Skeletal muscle satellite cell (primary cell): ENCODE results near the gene SFPQ.

Experiments
- H3K27me3 ChIP-seq: 2 replicates; pipeline ENCODE4 v1.7.0; 2013; ENCODE audit warnings: low read length; ENCODE audit not compliant: control insufficient read depth, insufficient read depth
- H3K36me3 ChIP-seq: 2 replicates; pipeline ENCODE4 v1.7.0; 2013; ENCODE audit warnings: mild to moderate bottlenecking, control low read depth, low read length; ENCODE audit not compliant: insufficient read depth
- H3K4me1 ChIP-seq: 2 replicates; pipeline ENCODE4 v1.7.0; 2013; ENCODE audit warnings: low read length; ENCODE audit not compliant: control insufficient read depth, insufficient read depth
- H3K4me2 ChIP-seq: 2 replicates; pipeline ENCODE4 v1.7.0; 2013; ENCODE audit warnings: mild to moderate bottlenecking, low read length
- H3K4me3 ChIP-seq: 2 replicates; pipeline ENCODE4 v1.7.0; 2013; ENCODE audit warnings: low read length
- H3K9ac ChIP-seq: 2 replicates; pipeline ENCODE4 v1.7.0; 2013; ENCODE audit warnings: mild to moderate bottlenecking, low read depth, low read length, moderate library complexity
- H3K9me3 ChIP-seq: replicated peaks from 2 replicates; pipeline ENCODE4 v1.7.0; 2013; ENCODE audit warnings: mild to moderate bottlenecking, control low read depth, low read length

Gene SFPQ

DNA sequence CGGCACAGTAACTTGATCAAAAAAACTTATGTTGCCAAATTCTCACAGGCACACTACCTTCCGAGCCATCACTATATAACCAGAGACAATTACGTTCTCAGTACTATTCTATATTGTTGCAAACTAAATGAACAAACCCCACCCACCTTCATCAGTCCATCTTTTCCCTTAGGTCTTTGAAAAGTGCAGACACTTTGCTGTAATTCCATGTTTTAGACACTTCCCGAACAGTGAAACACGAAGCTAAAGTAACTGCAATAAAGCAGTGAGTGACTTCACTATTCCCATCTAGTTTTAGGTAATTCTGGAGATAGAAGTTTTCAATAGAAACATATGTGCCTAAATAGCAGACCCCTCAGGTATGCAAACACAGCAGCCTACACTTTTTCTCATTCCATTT is 7.7 kb downstream of the SFPQ start:
- Histone ChIP-seq H3K9me3 (no peaks in the 10 kb centered on the region), H3K27me3 (no peaks in the 10 kb centered on the region), H3K36me3 (peaks cover 97% of the 10 kb centered on the region), H3K4me1 (peaks cover 33% of the 10 kb centered on the region), H3K4me3 (no peak overlapping the region), H3K4me2 (no peak overlapping the region), H3K9ac (no peak overlapping the region)

DNA sequence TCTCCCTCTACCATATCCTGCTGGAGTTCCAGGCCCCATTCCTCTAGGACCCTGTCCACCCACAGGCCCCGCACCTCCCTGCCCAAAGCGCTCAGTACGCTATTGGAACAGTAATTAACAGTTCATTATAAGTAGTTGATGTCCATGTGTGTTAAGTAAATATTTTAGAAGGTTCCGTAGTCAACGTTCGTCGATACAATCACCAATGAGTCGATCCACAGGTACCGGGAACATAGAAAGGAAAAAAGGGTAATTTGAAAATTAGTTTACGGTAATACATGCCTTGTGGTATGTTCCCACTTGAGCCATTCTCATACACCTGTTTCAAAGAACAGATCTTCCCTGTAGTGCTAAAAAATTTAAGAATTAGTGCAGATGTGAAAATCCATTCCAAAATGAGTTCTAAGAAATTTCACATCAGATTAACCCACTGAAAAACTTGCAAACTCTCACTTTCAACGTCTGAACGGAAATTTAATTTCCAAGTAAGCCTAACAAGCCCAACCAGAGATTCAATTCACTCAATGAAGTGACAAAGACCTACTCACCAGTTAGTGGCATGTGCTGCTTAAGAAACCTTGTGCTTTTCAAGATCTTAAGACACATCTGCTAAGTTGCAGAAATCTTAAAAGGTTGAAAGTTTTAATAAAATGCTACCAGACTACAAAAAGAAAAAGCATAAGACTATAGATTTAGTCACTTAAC is 8.3 kb downstream of the SFPQ start:
- H3K9ac ChIP-seq: no peak overlapping the region
- H3K27me3 ChIP-seq: no peaks in the 10 kb centered on the region
- H3K36me3 ChIP-seq: peaks cover 97% of the 10 kb centered on the region
- H3K4me1 ChIP-seq: peaks cover 27% of the 10 kb centered on the region
- H3K9me3 ChIP-seq: no peaks in the 10 kb centered on the region
- H3K4me2 ChIP-seq: no peak overlapping the region
- no peak overlapping the region for H3K4me3 ChIP-seq

DNA sequence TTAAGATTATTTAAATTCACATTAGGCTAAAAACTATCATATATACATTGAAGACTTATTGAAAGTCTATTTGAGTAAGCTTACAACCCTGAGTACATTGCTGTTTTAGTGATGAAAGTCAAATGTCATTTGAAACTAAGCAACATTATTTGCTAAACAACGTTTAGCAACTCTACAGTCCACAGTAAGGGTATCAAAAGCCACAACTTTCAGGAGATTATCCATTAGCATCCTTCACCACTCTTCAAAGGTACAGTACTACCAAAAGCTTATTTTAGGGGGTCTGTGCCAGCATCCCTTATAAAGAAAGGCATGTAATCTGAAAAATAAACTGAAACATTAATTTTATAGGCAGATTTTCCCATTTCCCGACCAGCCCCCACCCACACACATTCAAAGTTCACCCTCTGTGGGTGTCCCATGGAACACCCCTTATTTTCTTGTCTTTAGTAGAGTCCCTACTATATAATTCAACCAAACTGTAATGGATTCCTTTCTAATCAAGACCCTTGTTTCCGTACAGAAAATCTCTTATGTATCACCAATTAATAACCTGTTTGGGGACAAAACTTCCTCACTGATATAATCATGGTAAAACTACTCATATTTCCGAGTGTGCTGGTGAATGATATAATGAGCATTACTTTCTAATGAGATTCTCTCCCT is 11.0 kb downstream of the SFPQ start:
- H3K9ac ChIP-seq: no peak overlapping the region
- no peak overlapping the region for H3K4me3 ChIP-seq
- H3K36me3 ChIP-seq: peaks cover 97% of the 10 kb centered on the region
- H3K4me1 ChIP-seq: peaks cover 11% of the 10 kb centered on the region
- no peaks in the 10 kb centered on the region for H3K27me3 ChIP-seq
- H3K9me3 ChIP-seq: no peaks in the 10 kb centered on the region
- H3K4me2 ChIP-seq: no peak overlapping the region

DNA sequence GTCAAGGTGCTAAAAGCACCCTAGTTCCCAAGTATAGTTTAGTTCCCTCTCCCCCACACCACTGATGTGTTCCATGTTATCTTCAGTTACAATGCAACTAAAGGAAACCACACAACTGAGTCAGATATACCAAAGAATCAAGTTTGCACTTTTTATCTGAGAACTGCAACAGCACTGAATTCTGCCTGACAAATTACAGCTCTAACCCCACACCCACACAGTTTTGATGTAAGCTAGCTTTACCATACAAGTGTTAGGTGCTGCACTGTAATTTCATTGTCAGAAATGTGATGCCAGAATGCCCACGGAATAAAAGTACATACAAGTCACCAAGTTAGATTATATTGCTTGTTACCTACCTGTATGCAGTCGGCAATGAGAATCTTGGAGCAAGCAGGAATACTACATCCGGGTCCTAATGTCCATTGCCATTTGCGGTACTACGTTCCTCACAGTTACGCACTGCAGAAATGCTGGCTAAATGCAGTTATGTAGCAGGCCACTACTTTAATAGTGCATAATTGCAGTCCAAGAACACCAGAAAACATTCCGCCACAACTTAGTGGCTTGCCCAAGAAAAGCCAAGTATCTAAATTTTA is 12.1 kb downstream of the SFPQ start:
- no peak overlapping the region for H3K9ac ChIP-seq
- no peak overlapping the region for H3K4me3 ChIP-seq
- H3K4me1 ChIP-seq: peaks cover 5% of the 10 kb centered on the region
- no peak overlapping the region for H3K4me2 ChIP-seq
- no peaks in the 10 kb centered on the region for H3K9me3 ChIP-seq
- H3K36me3 ChIP-seq: peaks cover 95% of the 10 kb centered on the region
- H3K27me3 ChIP-seq: no peaks in the 10 kb centered on the region

DNA sequence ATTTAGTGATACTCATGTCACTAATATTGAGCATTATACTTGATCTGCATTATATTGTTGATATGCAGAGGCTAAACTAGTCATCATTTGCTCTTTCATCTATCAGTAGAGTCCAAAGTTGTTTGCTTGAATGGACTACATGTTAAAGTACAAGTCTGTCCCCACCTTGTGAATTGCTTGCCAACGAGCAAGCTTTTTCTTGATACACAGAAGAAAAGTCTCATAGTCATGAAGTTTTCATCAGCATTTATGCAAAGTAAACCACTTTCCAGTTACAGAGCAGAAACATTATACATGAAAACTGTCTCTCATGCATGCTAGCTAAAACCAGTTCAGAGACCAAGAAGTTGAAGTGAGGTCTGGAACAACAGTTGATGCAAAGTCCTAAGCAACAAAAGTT is 13.0 kb downstream of the SFPQ start:
- Histone ChIP-seq H3K4me3 (no peak overlapping the region), H3K36me3 (peaks cover 95% of the 10 kb centered on the region)

DNA sequence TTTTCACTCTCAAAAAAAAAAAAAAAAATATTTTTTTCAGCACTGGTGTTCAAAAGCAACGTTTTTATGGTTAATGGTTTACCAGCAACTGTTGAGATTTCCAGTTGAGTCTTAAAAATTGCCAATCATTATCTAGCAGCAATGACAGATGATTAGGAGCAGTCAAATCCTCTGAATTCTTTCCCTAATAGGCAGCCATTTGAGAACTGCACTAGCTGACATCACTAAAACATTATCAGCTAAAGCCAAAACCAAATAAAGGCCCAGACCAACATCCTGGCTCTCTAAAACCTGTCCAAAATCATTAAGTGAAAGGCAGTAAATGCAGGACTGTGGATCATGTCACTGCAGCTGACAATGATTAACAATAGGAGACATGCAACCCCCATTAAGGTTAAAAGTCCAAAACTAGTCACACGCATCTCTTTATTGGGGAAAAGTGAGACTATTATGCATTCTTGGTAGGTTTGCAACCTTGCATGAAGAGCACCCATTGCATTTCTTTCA is 14.0 kb downstream of the SFPQ start:
- H3K9ac ChIP-seq: no peak overlapping the region
- no peak overlapping the region for H3K4me2 ChIP-seq
- peaks cover 93% of the 10 kb centered on the region for H3K36me3 ChIP-seq
- no peaks in the 10 kb centered on the region for H3K9me3 ChIP-seq
- no peak overlapping the region for H3K4me3 ChIP-seq
- H3K4me1 ChIP-seq: no peaks in the 10 kb centered on the region
- no peaks in the 10 kb centered on the region for H3K27me3 ChIP-seq

More for the DNA sequence above, 13.0 kb downstream of the SFPQ start:
- Histone ChIP-seq H3K4me1 (peaks cover 2% of the 10 kb centered on the region), H3K9me3 (no peaks in the 10 kb centered on the region), H3K27me3 (no peaks in the 10 kb centered on the region), H3K9ac (no peak overlapping the region), H3K4me2 (no peak overlapping the region)

DNA sequence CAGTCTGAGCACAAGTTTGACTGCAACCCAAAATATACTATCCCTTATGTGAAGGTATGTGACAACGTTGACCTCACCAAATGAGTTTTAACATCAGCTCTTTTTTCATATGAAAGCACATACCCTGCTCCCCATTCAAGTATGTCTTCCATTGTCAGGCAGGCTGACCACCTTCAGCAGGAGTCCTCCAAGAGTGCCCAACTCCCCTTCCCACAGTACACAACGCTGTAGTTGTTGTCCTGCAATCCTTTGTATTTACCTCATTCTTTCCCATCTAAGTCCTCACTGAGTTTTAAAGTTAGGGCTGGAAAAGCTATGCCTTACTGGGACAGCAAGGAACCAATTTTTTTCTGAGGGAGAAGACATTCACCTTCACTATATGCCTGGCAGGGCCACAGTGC is 14.7 kb downstream of the SFPQ start:
- H3K4me1 ChIP-seq: no peaks in the 10 kb centered on the region
- H3K9ac ChIP-seq: no peak overlapping the region
- no peak overlapping the region for H3K4me3 ChIP-seq
- no peak overlapping the region for H3K4me2 ChIP-seq
- H3K36me3 ChIP-seq: peaks cover 88% of the 10 kb centered on the region
- H3K9me3 ChIP-seq: no peaks in the 10 kb centered on the region
- no peaks in the 10 kb centered on the region for H3K27me3 ChIP-seq

DNA sequence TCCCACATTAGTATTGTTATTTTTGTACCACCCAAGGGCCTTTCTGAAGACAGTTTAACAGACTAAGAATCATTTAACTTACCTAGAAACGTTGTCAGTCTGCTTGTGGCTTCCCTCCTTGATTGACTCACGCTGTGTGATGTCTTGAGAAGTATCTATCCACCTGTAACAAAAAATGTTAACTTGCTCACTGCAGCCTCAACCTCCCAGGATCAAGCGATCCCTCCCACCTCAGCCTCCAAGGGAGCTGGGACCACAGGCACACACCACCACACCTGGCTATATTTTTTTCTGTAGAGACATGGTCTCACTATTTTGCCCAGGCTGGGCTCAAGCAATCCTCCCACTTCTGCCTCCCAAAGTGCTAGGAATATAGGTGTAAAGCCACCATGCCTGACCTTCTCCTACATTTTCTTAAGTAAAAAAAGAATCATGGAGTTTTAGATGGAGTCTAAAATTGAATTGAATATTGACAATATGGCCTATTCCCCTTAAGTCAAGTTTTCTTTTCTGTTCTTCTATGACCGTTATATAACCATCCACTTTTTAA is 15.6 kb downstream of the SFPQ start:
- Histone ChIP-seq H3K27me3 (no peaks in the 10 kb centered on the region), H3K36me3 (peaks cover 81% of the 10 kb centered on the region), H3K9me3 (no peaks in the 10 kb centered on the region), H3K4me1 (no peaks in the 10 kb centered on the region), H3K4me3 (no peak overlapping the region), H3K9ac (no peak overlapping the region), H3K4me2 (no peak overlapping the region)

DNA sequence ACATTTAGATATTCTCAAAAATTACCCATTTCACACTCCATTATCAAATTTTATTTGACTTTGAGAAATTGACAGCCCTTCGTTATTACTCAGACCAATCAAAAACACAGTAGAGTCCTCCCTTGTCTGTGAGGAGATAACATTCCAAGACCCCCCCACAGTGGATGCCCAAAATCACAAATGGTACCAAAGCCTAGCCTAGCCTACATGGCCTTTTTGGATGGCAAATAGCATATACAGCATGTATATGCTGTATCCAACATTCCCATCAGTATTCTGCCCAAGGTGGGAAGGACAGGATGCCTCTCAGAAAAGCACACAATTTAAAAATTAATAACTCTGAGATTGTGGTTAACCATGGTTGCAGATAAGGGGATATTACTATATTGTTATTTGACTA is 17.3 kb downstream of the SFPQ start:
- Histone ChIP-seq H3K36me3 (peaks cover 64% of the 10 kb centered on the region), H3K4me2 (no peak overlapping the region), H3K9me3 (no peaks in the 10 kb centered on the region), H3K4me1 (no peaks in the 10 kb centered on the region), H3K9ac (no peak overlapping the region), H3K4me3 (no peak overlapping the region), H3K27me3 (no peaks in the 10 kb centered on the region)

DNA sequence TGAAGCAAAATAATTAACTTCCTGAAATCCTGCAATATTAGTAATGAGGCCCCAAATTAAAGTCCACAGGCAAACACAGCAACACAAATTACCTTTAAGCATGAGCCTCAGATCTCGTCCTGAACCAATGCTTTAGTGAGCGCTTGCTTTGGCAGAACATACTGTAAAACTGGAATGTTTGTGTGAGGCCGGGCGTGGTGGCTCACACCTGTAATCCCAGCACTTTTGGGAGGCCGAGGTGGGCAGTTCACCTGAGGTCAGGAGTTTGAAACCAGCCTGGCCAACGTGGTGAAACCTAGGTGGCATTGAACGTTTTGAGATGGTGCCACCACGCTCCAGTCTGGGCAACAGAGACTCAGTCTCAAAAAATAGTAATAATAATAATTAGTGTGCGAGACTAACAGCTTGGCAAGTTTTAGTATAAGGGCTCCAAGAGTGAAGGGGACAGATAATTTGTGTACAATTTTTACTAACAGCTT is 17.8 kb downstream of the SFPQ start:
- H3K4me3 ChIP-seq: no peak overlapping the region
- H3K9me3 ChIP-seq: no peaks in the 10 kb centered on the region
- no peak overlapping the region for H3K9ac ChIP-seq
- no peaks in the 10 kb centered on the region for H3K27me3 ChIP-seq
- H3K4me2 ChIP-seq: no peak overlapping the region
- H3K36me3 ChIP-seq: peaks cover 59% of the 10 kb centered on the region
- H3K4me1 ChIP-seq: no peaks in the 10 kb centered on the region

DNA sequence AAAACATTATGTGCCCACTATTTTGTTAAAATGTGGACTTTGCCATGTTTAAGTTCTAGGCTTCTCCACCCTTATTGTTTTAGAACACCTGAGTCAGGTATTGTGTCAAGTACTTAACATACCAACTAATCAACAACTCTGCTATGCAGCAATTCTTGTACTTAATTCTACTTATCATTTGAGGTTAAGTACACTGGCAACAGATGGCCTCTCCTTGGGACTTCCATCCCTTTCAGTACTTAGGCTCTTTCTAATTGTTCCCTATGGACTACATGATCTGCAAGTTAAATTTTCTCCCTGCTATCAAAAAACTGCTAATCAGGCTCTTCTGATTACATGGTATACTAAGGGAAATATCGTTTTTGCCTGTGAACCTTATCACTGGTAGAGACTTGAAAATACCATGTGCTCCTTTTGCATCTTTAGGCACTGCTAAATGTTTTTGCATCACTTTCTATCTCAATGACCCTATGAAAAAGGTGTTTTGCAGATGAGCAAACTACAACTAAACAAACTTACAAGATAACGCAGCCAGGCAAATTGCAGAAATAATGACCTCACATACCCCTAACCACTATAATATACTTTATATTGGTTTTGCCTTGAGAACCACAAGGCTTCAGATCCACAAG is 18.9 kb downstream of the SFPQ start:
- Histone ChIP-seq H3K9me3 (no peaks in the 10 kb centered on the region), H3K36me3 (peaks cover 48% of the 10 kb centered on the region), H3K27me3 (no peaks in the 10 kb centered on the region), H3K4me1 (no peaks in the 10 kb centered on the region), H3K9ac (no peak overlapping the region), H3K4me2 (no peak overlapping the region), H3K4me3 (no peak overlapping the region)
